IMR-90 (cell line): ENCODE data around the gene NT5C1A.

Source experiments
- BHLHE40 ChIP-seq: fragments of 150-350 bp; IDR thresholded peaks from 2 replicates; pipeline ENCODE4 v1.6.1; 2016; ENCODE audit warnings: mild to moderate bottlenecking, low read depth, low read length
- CEBPB ChIP-seq: IDR thresholded peaks from 2 replicates; pipeline ENCODE4 v1.6.1; 2012; ENCODE audit warnings: low read depth, low read length, improper control_type of control experiment
- ELK1 ChIP-seq: fragments of 150-350 bp; IDR thresholded peaks from 2 replicates; pipeline ENCODE4 v1.6.1; 2016; ENCODE audit warnings: low read depth, mild to moderate bottlenecking, low read length, moderate library complexity, borderline replicate concordance
- MAFK ChIP-seq: IDR thresholded peaks from 2 replicates; pipeline ENCODE4 v1.6.1; 2012; ENCODE audit warnings: low read depth, low read length, improper control_type of control experiment
- MAZ ChIP-seq: IDR thresholded peaks from 2 replicates; pipeline ENCODE4 v1.6.1; 2012; ENCODE audit warnings: low read depth, mild to moderate bottlenecking, low read length, improper control_type of control experiment, moderate library complexity, borderline replicate concordance
- MXI1 ChIP-seq: IDR thresholded peaks from 2 replicates; pipeline ENCODE4 v1.6.1; 2012; ENCODE audit warnings: low read depth, mild to moderate bottlenecking, low read length, moderate library complexity, borderline replicate concordance
- NFE2L2 ChIP-seq: fragments of 150-350 bp; IDR thresholded peaks from 2 replicates; pipeline ENCODE4 v1.6.1; 2016; ENCODE audit warnings: low read depth, mild to moderate bottlenecking, low read length
- POLR2A ChIP-seq: IDR thresholded peaks from 2 replicates; pipeline ENCODE4 v1.6.1; 2012; ENCODE audit warnings: mild to moderate bottlenecking, low read depth, low read length
- RAD21 ChIP-seq: IDR thresholded peaks from 2 replicates; pipeline ENCODE4 v1.6.1; 2012; ENCODE audit warnings: low read length, improper control_type of control experiment
- RCOR1 ChIP-seq: IDR thresholded peaks from 2 replicates; pipeline ENCODE4 v1.6.1; 2012; ENCODE audit warnings: mild to moderate bottlenecking, low read length, improper control_type of control experiment; ENCODE audit not compliant: insufficient replicate concordance
- RFX5 ChIP-seq: IDR thresholded peaks from 2 replicates; pipeline ENCODE4 v1.8.0; 2012; ENCODE audit warnings: low read depth, mild to moderate bottlenecking, low read length, moderate library complexity
- SMC3 ChIP-seq: fragments of 150-350 bp; IDR thresholded peaks from 2 replicates; pipeline ENCODE4 v1.6.1; 2016; ENCODE audit warnings: low read depth, mild to moderate bottlenecking, antibody characterized with exemption, low read length, moderate library complexity
- TF ChIP-seq, protein P1 (sequence below): conservative IDR thresholded peaks from 2 replicates; pipeline ENCODE4 v1.5.1; 2012; ENCODE audit warnings: mild to moderate bottlenecking, low read depth, low read length, improper control_type of control experiment
- TF ChIP-seq, protein P2 (sequence below): fragments of 150-350 bp; IDR thresholded peaks from 2 replicates; pipeline ENCODE4 v1.6.1; 2017; ENCODE audit warnings: mild to moderate bottlenecking, antibody characterized with exemption, low read length, low read depth

DNA sequence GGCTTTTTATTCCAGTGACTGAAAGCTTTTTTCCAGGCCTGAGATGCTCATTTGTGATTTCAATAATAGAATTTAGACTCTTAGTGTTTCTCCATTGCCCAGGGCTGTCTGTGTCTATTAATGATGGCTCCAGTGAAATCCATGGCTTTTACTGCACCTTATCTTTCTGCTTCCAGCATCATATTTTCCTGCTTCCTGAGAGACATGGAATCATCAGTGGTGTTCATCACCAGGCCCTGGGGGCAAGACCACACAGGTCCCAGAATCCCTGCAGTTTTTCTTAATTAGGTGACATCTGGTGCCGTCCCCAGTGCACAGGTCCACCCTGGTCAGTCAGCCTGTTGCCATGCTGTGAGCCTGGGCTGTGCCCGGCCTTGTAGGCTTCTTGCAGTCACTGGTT is 15.5 kb downstream of the NT5C1A start:
- TF ChIP-seq ELK1 (no peak), POLR2A (no peak), MAZ (no peak), RCOR1 (no peak), MAFK (no peak), RAD21 (no peak), RFX5 (no peak), MXI1 (no peak), CEBPB (no peak), BHLHE40 (no peak), NFE2L2 (no peak), SMC3 (no peak)
- TF ChIP-seq, protein P1, sequence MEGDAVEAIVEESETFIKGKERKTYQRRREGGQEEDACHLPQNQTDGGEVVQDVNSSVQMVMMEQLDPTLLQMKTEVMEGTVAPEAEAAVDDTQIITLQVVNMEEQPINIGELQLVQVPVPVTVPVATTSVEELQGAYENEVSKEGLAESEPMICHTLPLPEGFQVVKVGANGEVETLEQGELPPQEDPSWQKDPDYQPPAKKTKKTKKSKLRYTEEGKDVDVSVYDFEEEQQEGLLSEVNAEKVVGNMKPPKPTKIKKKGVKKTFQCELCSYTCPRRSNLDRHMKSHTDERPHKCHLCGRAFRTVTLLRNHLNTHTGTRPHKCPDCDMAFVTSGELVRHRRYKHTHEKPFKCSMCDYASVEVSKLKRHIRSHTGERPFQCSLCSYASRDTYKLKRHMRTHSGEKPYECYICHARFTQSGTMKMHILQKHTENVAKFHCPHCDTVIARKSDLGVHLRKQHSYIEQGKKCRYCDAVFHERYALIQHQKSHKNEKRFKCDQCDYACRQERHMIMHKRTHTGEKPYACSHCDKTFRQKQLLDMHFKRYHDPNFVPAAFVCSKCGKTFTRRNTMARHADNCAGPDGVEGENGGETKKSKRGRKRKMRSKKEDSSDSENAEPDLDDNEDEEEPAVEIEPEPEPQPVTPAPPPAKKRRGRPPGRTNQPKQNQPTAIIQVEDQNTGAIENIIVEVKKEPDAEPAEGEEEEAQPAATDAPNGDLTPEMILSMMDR: no peak
- TF ChIP-seq, protein P2, sequence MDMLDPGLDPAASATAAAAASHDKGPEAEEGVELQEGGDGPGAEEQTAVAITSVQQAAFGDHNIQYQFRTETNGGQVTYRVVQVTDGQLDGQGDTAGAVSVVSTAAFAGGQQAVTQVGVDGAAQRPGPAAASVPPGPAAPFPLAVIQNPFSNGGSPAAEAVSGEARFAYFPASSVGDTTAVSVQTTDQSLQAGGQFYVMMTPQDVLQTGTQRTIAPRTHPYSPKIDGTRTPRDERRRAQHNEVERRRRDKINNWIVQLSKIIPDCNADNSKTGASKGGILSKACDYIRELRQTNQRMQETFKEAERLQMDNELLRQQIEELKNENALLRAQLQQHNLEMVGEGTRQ: no peak
